ENCODE measurements around the gene FAM171A2.
"Not testable (repeated sequence)": the region's sequence is repeated elsewhere in the genome, so short reads cannot be mapped to it uniquely, and the experiment has no call there.

The FAM171A2 gene

DNA sequence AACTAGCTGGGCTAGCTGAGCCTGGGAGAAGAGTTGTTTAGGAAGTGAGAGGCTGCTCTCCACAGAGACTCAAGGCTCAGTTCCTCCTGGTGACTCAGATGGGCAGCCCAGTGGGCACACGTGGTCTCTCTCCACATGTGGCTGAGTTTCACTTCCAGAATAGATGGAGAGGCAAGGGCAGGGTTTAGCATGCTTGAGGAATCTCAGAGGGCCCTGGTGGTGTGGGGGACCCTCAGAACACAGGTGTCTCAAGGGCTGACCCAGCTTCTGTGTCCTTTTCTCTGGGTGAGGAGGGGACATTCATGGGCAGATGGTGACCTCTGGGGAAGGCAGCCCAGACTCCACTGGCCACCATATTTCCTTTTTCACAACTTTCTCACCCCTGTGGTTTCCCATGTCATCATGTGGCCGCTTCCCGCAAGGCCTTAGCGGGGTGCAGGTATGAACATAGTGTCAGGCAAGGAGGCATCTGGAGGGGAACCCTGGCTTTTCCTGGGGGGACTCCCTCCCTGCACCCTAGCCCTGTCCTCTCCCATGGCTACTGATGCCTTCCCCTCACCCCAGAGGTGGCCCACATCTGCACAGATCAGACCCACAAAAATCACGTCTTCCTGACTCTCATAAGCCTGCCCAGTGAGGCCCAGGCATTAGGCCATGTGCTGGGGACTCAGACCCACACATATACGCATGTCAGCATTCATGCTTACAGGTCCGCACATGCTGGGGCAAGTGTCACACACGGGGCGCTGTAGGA is 15.2 kb downstream of the FAM171A2 start:
- TF ChIP-seq, protein P1, sequence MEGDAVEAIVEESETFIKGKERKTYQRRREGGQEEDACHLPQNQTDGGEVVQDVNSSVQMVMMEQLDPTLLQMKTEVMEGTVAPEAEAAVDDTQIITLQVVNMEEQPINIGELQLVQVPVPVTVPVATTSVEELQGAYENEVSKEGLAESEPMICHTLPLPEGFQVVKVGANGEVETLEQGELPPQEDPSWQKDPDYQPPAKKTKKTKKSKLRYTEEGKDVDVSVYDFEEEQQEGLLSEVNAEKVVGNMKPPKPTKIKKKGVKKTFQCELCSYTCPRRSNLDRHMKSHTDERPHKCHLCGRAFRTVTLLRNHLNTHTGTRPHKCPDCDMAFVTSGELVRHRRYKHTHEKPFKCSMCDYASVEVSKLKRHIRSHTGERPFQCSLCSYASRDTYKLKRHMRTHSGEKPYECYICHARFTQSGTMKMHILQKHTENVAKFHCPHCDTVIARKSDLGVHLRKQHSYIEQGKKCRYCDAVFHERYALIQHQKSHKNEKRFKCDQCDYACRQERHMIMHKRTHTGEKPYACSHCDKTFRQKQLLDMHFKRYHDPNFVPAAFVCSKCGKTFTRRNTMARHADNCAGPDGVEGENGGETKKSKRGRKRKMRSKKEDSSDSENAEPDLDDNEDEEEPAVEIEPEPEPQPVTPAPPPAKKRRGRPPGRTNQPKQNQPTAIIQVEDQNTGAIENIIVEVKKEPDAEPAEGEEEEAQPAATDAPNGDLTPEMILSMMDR (IDR thresholded peaks at IDR 0.05; ENCODE audit: control extremely low read depth, extremely low read depth, low read depth, missing control alignments), result no peak
- POLR2A ChIA-PET, result interaction anchor here (0.6 to 0.8 kb wide), 2 partner anchors 22 to 154 kb away, joined by 3 to 6 read pairs; no protein-coding TSS in a partner anchor
- CTCF ChIA-PET, result interaction anchor here (1.0 to 18.4 kb wide), 12 partner anchors 8 to 175 kb away, joined by 3 to 250 read pairs (median 6); partner anchors contain the start of gene FAM171A2
- peak; percentile 81 for DNase-seq (ENCODE audit: extremely low spot score)

- ChIA-PET POLR2A (interaction anchor here (0.6 to 0.8 kb wide), 2 partner anchors 21 to 155 kb away, joined by 3 to 6 read pairs; no protein-coding TSS in a partner anchor), CTCF (interaction anchor here (1.0 to 18.4 kb wide), 10 partner anchors 9 to 176 kb away, joined by 3 to 250 read pairs (median 4); no protein-coding TSS in a partner anchor)
- DNase-seq (ENCODE audit: extremely low spot score), result not testable (repeated sequence)
Observed at GRCh38 chr17:44347206-44348055, 16.2 kb downstream of the FAM171A2 start.

- POLR2A ChIA-PET, result interaction anchor here (0.6 to 1.2 kb wide), 5 partner anchors 17 to 190 kb away, joined by 3 read pairs; partner anchors contain the start of genes FAM171A2 and SLC25A39
Observed at GRCh38 chr17:44346064-44346844, 17.4 kb downstream of the FAM171A2 start.

DNA sequence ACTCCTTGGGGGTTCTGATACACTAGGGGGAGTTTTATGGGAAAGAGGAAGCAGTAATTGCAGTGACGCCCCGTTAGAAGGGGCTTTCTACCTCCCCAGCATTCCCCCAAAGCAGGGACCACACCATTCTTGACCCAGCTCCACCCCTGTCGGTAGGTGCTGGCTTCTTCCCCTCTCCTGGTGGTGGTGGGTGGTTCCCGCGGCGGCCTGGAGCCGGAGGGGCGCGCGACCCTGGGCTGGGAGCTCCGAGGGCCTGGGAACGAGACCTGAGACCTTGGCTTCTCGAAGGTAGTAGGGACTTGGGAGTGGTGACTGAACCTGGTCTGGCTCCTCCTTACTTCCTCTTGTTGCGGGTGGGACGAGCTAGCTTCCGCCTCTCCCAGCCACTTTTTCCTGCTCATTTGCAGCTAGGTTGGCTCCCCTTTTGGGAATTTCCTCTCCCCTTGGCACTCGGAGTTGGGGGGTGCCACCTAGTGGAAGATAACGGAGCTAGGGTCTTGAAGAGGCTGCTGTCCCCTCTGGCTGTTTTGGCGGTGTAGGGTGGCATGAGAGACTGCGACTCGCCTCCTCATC is 18.1 kb downstream of the FAM171A2 start:
- ChIA-PET CTCF (interaction anchor here (0.9 to 18.4 kb wide), 26 partner anchors 10 to 402 kb away, joined by 3 to 250 read pairs (median 5); partner anchors contain the start of genes FAM171A2, TMEM101 and UBTF), POLR2A (interaction anchor here (0.6 to 1.2 kb wide), 7 partner anchors 18 to 191 kb away, joined by 3 read pairs; partner anchors contain the start of genes FAM171A2 and SLC25A39)
- no peak for DNase-seq (ENCODE audit: extremely low spot score)
- TF ChIP-seq, protein P1 (IDR thresholded peaks at IDR 0.05; ENCODE audit: control extremely low read depth, extremely low read depth, low read depth, missing control alignments), result peak; percentile 72

More at GRCh38 chr17:44346064-44346844, 17.4 kb downstream of the FAM171A2 start:
- CTCF ChIA-PET, result interaction anchor here (1.1 to 18.4 kb wide), 23 partner anchors 9 to 403 kb away, joined by 3 to 250 read pairs (median 7); partner anchors contain the start of genes FAM171A2, TMEM101 and UBTF
- DNase-seq (ENCODE audit: extremely low spot score), result no peak
- TF ChIP-seq, protein P1 (IDR thresholded peaks at IDR 0.05; ENCODE audit: control extremely low read depth, extremely low read depth, low read depth, missing control alignments), result no peak

GRCh38 chr17:44344939-44345453 is 18.7 kb downstream of the FAM171A2 start, which contains the start of gene GRN:
Gene GRN (plus strand): TSS chr17:44345302. CDS start chr17:44349165, 3,863 bp downstream.
- DNase-seq (ENCODE audit: extremely low spot score), result peak; percentile 94
- POLR2A ChIA-PET, result interaction anchor here (0.7 to 1.2 kb wide), 3 partner anchors 20 to 135 kb away, joined by 3 read pairs; partner anchors contain the start of gene SLC25A39
- CTCF ChIA-PET, result interaction anchor here (0.9 to 18.4 kb wide), 26 partner anchors 10 to 401 kb away, joined by 3 to 250 read pairs (median 5); partner anchors contain the start of genes FAM171A2, TMEM101 and UBTF
- TF ChIP-seq, protein P1 (IDR thresholded peaks at IDR 0.05; ENCODE audit: control extremely low read depth, extremely low read depth, low read depth, missing control alignments), result no peak
